ENCODE data around the gene PSME3IP1.

DNA sequence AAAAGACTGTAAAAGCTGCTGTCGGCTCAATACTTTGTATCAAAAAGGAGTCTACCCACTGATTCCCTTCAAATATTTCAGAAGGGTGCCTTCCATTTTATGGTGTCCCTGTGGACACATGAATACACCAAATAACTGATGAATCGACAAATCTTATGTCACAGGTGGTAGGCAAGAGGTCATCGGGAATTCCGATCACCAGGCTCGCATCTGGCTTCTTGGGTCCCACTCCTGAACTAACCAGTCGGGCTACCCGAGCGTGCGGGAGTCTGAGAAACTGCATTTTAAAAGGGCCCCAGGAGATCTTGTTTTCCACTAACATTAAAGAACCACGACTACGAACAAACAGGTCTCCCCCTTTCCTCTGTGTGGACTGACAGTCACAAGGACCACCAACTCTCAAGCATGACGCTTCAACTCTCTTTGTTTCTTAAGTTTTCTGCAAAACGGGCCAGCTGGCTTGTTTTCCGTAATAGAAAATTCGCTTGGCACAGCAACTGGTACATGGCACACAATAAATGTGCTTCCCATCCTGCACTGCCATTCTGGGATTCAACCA is 873 bp downstream of the PSME3IP1 start:
- no peak for TF ChIP-seq POLR2A (IDR thresholded peaks at IDR 0.05)
- no peak for TF ChIP-seq POLR2AphosphoS5 (IDR thresholded peaks at IDR 0.05)
- TF ChIP-seq, protein P1, sequence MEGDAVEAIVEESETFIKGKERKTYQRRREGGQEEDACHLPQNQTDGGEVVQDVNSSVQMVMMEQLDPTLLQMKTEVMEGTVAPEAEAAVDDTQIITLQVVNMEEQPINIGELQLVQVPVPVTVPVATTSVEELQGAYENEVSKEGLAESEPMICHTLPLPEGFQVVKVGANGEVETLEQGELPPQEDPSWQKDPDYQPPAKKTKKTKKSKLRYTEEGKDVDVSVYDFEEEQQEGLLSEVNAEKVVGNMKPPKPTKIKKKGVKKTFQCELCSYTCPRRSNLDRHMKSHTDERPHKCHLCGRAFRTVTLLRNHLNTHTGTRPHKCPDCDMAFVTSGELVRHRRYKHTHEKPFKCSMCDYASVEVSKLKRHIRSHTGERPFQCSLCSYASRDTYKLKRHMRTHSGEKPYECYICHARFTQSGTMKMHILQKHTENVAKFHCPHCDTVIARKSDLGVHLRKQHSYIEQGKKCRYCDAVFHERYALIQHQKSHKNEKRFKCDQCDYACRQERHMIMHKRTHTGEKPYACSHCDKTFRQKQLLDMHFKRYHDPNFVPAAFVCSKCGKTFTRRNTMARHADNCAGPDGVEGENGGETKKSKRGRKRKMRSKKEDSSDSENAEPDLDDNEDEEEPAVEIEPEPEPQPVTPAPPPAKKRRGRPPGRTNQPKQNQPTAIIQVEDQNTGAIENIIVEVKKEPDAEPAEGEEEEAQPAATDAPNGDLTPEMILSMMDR (IDR thresholded peaks at IDR 0.05) = no peak
